Activated CD8-positive, alpha-beta T cell treated with anti-CD3 and anti-CD28 coated beads, Interleukin-2, amount 10 ng/mL, durations not matched to agents 7 days and 5 days (primary cell): Measurements from ENCODE around the gene TBC1D17. TPM values are rescaled to one million over a fixed set of nuclear protein-coding genes. Genes with fewer than 3 reads are reported as not detected.
A peak's percentile ranks its signal among the peaks of the same experiment; 100 is the strongest.

Source experiments
- ATAC-seq: fragments of 150-1000 bp; cut with Tn5 transposase; one replicate; pipeline ENCODE4 v1.10.0; 2021; ENCODE audit warnings: moderate library complexity
- CTCF ChIA-PET: fragments of 350-600 bp; sonication (Branson Sonifier 250); formaldehyde crosslinking; loops from one replicate; lab custom pipeline; 2021; ENCODE audit warnings: antibody characterized with exemption; lab: Charles Lee
- POLR2A ChIA-PET: fragments of 350-600 bp; sonication (Branson Sonifier 250); formaldehyde crosslinking; loops from one replicate; lab custom pipeline; 2021; ENCODE audit warnings: antibody characterized with exemption; lab: Charles Lee
- DNase-seq: peaks from one replicate; pipeline ENCODE4 v3.0.0-alpha.2; 2020
- H3K27ac Mint-ChIP-seq: one replicate; pipeline ENCODE4 v1.8.0; 2021; ENCODE audit warnings: mild to moderate bottlenecking, mixed read lengths
- H3K27me3 Mint-ChIP-seq: one replicate; pipeline ENCODE4 v1.8.0; 2021; ENCODE audit warnings: low read depth, mixed read lengths
- H3K36me3 Mint-ChIP-seq: one replicate; pipeline ENCODE4 v1.8.0; 2021; ENCODE audit warnings: low read depth, mixed read lengths
- H3K4me1 Mint-ChIP-seq: one replicate; pipeline ENCODE4 v1.8.0; 2021; ENCODE audit warnings: low read depth, mixed read lengths
- H3K4me3 Mint-ChIP-seq: one replicate; pipeline ENCODE4 v1.8.0; 2021; ENCODE audit warnings: mild to moderate bottlenecking, mixed read lengths
- H3K9me3 Mint-ChIP-seq: one replicate; pipeline ENCODE4 v1.8.0; 2022; ENCODE audit warnings: mixed read lengths; ENCODE audit not compliant: insufficient read depth
- total RNA-seq, 2 experiments: library from RNA; stranded (reverse); gene quantifications; one replicate each; pipeline ENCODE4 v1.2.3, GENCODE V29; 2021

Gene TBC1D17
- total RNA-seq, 2 experiments from 2014 or later = 28.6 to 30.8 TPM

DNA sequence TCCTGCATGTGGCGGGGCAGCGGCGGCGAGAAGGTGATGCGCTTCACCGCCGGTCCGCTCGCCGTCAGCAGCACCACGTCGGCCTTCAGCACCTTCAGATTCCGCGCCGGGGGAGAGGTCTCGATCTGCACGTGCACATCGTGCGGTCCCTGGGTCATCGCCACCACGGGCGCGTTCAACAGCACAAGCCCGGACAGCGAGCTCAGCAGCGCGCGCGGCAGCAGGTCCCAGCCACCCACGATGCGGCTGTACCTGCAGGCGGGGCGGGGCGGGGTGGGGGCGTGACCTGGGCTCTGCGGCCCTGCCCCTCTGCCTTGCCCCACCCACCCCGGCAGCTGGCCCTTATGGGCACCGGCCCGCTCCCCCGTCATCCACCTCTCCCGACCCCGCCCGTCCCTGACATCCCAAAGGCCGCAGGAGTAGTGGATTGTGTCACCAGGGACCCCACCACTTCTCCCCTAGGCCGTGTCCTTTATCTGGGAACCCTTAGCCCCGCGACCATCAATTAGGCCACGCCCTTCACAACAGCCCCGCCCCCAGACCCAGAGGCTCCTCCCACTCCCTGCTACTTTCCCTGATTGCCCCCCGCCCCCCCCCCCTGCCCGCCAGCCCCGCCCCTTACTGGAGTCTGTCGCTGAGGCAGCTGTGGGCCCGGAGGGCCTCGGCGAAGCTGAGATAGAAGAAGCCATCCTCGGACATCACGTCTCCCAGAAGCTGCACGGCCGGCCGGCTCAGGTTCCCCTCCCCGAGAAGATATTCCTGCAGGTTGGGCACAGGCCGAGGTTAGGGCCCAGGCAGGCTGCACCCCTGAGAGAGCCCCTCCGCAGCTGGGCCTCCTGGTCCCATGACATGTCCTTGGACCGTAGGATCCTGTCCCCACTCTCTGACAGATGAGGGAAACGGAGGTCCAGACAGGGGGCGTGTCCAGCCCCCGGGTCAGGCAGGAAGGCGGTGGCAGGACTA lies 13.1 kb downstream of the TBC1D17 start:
- peak; percentile 66 for DNase-seq
- Mint-ChIP-seq H3K27me3 (no peaks in the 10 kb centered on the region), H3K9me3 (no peaks in the 10 kb centered on the region), H3K4me3 (peak overlapping the region; percentile 68), H3K27ac (peak overlapping the region; percentile 74), H3K36me3 (peaks cover 4% of the 10 kb centered on the region), H3K4me1 (peaks cover 27% of the 10 kb centered on the region)
- CTCF ChIA-PET = interaction anchor here (0.9 to 1.8 kb wide), 6 partner anchors 10 to 40 kb away, joined by 3 to 4 read pairs (median 4); partner anchors contain the start of gene ATF5
- ATAC-seq = peak; percentile 83
- POLR2A ChIA-PET = interaction anchor here (1.0 kb wide), 1 partner anchor 39 kb away, joined by 3 read pairs; the partner anchor contains the start of gene NUP62

DNA sequence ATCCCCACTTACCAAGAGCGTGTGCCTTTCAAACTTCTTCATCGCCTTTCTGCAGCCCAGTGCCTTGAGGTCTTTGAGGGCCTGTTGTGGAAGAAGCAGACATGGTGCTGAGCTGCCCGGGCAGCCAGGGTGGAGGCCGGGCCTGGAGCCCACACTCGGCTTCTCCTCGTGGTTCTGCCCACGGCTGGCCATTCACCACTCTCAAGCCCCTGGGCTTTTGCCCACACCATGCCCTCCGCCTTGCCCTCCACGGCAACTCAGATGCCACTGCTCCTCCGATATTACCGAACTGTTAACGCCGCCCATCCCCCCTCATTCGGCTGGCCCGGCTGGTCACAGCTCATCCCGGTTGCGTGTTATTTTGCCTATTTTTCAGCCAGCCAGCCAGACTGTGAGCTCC lies 13.9 kb downstream of the TBC1D17 start:
- Mint-ChIP-seq H3K4me1 (peaks cover 34% of the 10 kb centered on the region), H3K36me3 (peaks cover 2% of the 10 kb centered on the region), H3K27me3 (no peaks in the 10 kb centered on the region), H3K27ac (no peak overlapping the region), H3K4me3 (no peak overlapping the region), H3K9me3 (no peaks in the 10 kb centered on the region)
- ChIA-PET POLR2A (no interaction called here), CTCF (interaction anchor here (1.6 to 1.8 kb wide), 2 partner anchors 11 to 15 kb away, joined by 4 read pairs; no protein-coding TSS in a partner anchor)
- DNase-seq (no peak), ATAC-seq (no peak)

- CTCF ChIA-PET = no interaction called here
- peak overlapping the region; percentile 46 for H3K27ac Mint-ChIP-seq
- no peak for ATAC-seq
- H3K9me3 Mint-ChIP-seq = no peaks in the 10 kb centered on the region
- H3K36me3 Mint-ChIP-seq = peaks cover 2% of the 10 kb centered on the region
- no peaks in the 10 kb centered on the region for H3K27me3 Mint-ChIP-seq
- POLR2A ChIA-PET = no interaction called here
- peaks cover 48% of the 10 kb centered on the region for H3K4me1 Mint-ChIP-seq
- no peak for DNase-seq
- H3K4me3 Mint-ChIP-seq = no peak overlapping the region
Measured at GRCh38 chr19:49892716-49893115, 15.2 kb downstream of the TBC1D17 start.

GRCh38 chr19:49894011-49894664 lies 16.6 kb downstream of the TBC1D17 start:
- Mint-ChIP-seq H3K36me3 (peaks cover 2% of the 10 kb centered on the region), H3K4me1 (peaks cover 51% of the 10 kb centered on the region), H3K27me3 (no peaks in the 10 kb centered on the region), H3K27ac (no peak overlapping the region), H3K9me3 (no peaks in the 10 kb centered on the region), H3K4me3 (no peak overlapping the region)
- ATAC-seq (no peak), DNase-seq (no peak)
- ChIA-PET CTCF (interaction anchor here (1.3 kb wide), 1 partner anchor 25 kb away, joined by 3 read pairs; no protein-coding TSS in a partner anchor), POLR2A (interaction anchor here (2.9 kb wide), 1 partner anchor 17 kb away, joined by 7 read pairs; the partner anchor contains the start of genes AKT1S1 and TBC1D17)

- Mint-ChIP-seq H3K27me3 (no peaks in the 10 kb centered on the region), H3K36me3 (no peaks in the 10 kb centered on the region), H3K27ac (peak overlapping the region; percentile 39), H3K9me3 (no peaks in the 10 kb centered on the region), H3K4me3 (peak overlapping the region; percentile 18), H3K4me1 (peaks cover 48% of the 10 kb centered on the region)
- ATAC-seq (no peak), DNase-seq (no peak)
- ChIA-PET CTCF (interaction anchor here (1.3 kb wide), 1 partner anchor 26 kb away, joined by 3 read pairs; no protein-coding TSS in a partner anchor), POLR2A (interaction anchor here (2.9 to 3.8 kb wide), 2 partner anchors 18 to 34 kb away, joined by 7 to 27 read pairs; partner anchors contain the start of genes AKT1S1, ATF5, NUP62 and TBC1D17)
Measured at GRCh38 chr19:49894879-49895565, 17.5 kb downstream of the TBC1D17 start.

GRCh38 chr19:49895566-49896297 lies 18.2 kb downstream of the TBC1D17 start:
- peak overlapping the region; percentile 18 for H3K4me3 Mint-ChIP-seq
- no peak for ATAC-seq
- H3K4me1 Mint-ChIP-seq = peaks cover 44% of the 10 kb centered on the region
- H3K27me3 Mint-ChIP-seq = no peaks in the 10 kb centered on the region
- peak overlapping the region; percentile 87 for H3K27ac Mint-ChIP-seq
- DNase-seq = no peak
- no peaks in the 10 kb centered on the region for H3K36me3 Mint-ChIP-seq
- no peaks in the 10 kb centered on the region for H3K9me3 Mint-ChIP-seq
- ChIA-PET CTCF (no interaction called here), POLR2A (interaction anchor here (0.7 to 3.8 kb wide), 3 partner anchors 19 to 220 kb away, joined by 3 to 27 read pairs (median 7); partner anchors contain the start of genes AKT1S1, ATF5, NUP62 and TBC1D17)

DNA sequence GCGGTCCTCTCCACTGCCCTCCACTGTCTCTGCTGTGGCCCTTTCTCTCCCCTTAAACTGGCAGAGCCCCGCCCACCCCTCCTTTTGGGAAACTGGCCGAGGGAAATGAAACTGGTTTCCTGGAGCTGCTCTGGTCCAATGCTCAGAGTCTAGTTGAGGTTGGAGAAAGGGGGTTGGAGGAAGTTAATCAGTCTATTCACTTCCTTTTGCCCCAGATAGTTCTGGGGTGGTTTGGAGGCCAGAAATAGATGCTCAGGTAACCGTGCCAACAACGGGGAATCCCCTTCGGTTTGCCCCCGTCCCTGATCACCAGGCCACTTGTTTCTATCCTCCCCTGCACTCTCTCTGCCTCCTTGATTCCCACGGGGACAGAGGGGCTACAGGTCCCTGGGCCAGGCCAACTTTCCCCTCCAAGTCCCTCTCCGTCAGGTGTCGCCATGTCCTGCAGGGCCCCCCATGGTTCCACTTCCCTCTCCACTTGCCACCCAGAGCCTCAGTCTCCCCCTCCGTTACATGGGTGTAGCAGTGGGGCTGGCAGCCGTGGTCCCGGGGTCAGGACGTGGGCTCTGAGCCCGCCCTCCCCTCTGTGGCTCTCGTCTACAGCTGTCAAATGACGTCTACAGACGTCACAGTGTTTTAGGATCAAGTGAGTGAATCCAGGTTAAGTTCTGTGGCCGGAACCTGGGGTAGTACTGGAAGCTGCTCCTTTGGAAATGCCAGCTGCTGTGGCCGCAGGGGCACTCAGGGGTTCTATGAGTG lies 19.5 kb downstream of the TBC1D17 start, which contains the start of gene IL4I1:
IL4I1 (minus strand) TSS at position 25 of the 759 bp plus-strand sequence. CDS start 727 bp downstream, outside the sequence.
- POLR2A ChIA-PET = interaction anchor here (0.5 to 3.8 kb wide), 6 partner anchors 11 to 36 kb away, joined by 3 to 27 read pairs (median 4); partner anchors contain the start of genes ATF5 and NUP62
- CTCF ChIA-PET = interaction anchor here (0.6 to 1.3 kb wide), 2 partner anchors 31 to 214 kb away, joined by 3 to 4 read pairs; no protein-coding TSS in a partner anchor

GRCh38 chr19:49904136-49904535 lies 26.6 kb downstream of the TBC1D17 start:
- Mint-ChIP-seq H3K9me3 (no peaks in the 10 kb centered on the region), H3K4me3 (no peak overlapping the region), H3K27ac (no peak overlapping the region), H3K27me3 (no peaks in the 10 kb centered on the region), H3K4me1 (peaks cover 11% of the 10 kb centered on the region), H3K36me3 (peaks cover 32% of the 10 kb centered on the region)
- ChIA-PET CTCF (interaction anchor here (1.5 kb wide), 1 partner anchor 14 kb away, joined by 3 read pairs; no protein-coding TSS in a partner anchor), POLR2A (no interaction called here)
- DNase-seq (no peak), ATAC-seq (no peak)

More for the DNA sequence above, 19.5 kb downstream of the TBC1D17 start, which contains the start of gene IL4I1:
- H3K4me1 Mint-ChIP-seq = peaks cover 37% of the 10 kb centered on the region
- ATAC-seq (peak; percentile 73), DNase-seq (peak; percentile 72)
- H3K36me3 Mint-ChIP-seq = no peaks in the 10 kb centered on the region
- H3K27me3 Mint-ChIP-seq = no peaks in the 10 kb centered on the region
- H3K9me3 Mint-ChIP-seq = no peaks in the 10 kb centered on the region
- peak within 1 kb of the TSS; percentile 87 for H3K27ac Mint-ChIP-seq
- H3K4me3 Mint-ChIP-seq = peak within 1 kb of the TSS; percentile 53

DNA sequence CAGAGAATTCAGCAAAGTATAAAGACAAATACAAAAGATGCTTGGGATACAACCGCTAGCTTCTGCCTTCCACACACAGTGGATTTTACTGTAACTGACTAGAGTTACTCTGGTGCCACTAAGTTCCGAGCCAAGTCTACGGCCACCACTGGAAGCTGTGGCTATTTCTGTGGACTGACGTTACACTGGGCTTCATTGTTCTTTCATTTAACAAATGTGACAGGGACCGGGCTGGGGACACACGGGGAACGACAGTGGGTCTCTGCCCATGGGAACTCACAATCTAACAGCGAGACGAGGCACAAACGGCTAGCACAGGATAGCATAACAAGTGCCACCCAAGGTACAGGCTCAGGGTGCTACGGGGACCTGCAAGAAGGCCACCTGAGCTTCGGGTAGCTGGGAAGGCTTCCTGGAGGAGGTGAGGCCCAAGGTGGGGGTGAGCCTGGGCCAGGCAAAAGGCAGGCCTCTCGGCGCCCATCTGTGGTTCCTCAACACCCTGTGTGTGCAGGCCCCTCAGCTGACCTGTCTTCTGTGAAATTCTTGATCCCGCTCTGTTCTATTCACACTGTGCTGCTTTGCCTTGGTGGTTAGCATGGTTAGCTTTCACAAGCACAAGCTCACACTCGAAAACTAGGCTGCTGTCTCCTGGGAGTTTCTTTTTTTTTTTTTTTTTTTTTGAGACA lies 29.5 kb downstream of the TBC1D17 start:
- H3K27ac Mint-ChIP-seq = no peak overlapping the region
- no peak overlapping the region for H3K4me3 Mint-ChIP-seq
- H3K4me1 Mint-ChIP-seq = peaks cover 22% of the 10 kb centered on the region
- ATAC-seq (no peak), DNase-seq (no peak)
- H3K9me3 Mint-ChIP-seq = no peaks in the 10 kb centered on the region
- POLR2A ChIA-PET = no interaction called here
- H3K27me3 Mint-ChIP-seq = no peaks in the 10 kb centered on the region
- peaks cover 49% of the 10 kb centered on the region for H3K36me3 Mint-ChIP-seq
- CTCF ChIA-PET = no interaction called here
